Endothelial cell of umbilical vein (primary cell): ENCODE results near the gene NGF. TPM values are rescaled to one million over a fixed set of nuclear protein-coding genes. Genes with fewer than 3 reads are reported as not detected.

Source experiments
- BruUV-seq: library from RNA; stranded (reverse); fragments of 400-500 nt; replicated peaks from 2 replicates; lab custom pipeline; 2021; lab: Mats Ljungman, UMichigan
- CTCF ChIA-PET: fragments of 300-600, 350-600 bp; sonication (Branson Sonifier 250); formaldehyde crosslinking; loops from one replicate; lab custom pipeline; 2021; ENCODE audit warnings: antibody characterized with exemption, inconsistent platforms; lab: Charles Lee
- POLR2A ChIA-PET: fragments of 300-600, 350-600 bp; sonication (Branson Sonifier 250); formaldehyde crosslinking; loops from one replicate; lab custom pipeline; 2021; ENCODE audit warnings: antibody characterized with exemption, inconsistent platforms; lab: Charles Lee
- DNase-seq: peaks from one replicate; pipeline ENCODE4 v3.0.0-alpha.2; 2011; ENCODE audit warnings: low read depth, low spot score
- FAIRE-seq: peaks from 2 replicates; lab custom pipeline; 2011; peaks lifted over from hg19 to GRCh38; lab: Jason Lieb, UNC
- H2AFZ ChIP-seq: 2 replicates; pipeline ENCODE4 v1.6.0; 2012; ENCODE audit warnings: low read depth, low read length, control low read depth, inconsistent platforms
- H3K27ac ChIP-seq: 2 replicates; pipeline ENCODE4 v1.5.1; 2011; ENCODE audit warnings: low read depth, mild to moderate bottlenecking, control low read depth, low read length, moderate library complexity; ENCODE audit not compliant: insufficient read depth
- H3K27me3 ChIP-seq, 2 experiments: 2 replicates each; pipeline versions ENCODE4 v1.6.0 to v1.6.1; 2011; ENCODE audit warnings: low read length in 2 of 2, mixed read lengths in 1 of 2; ENCODE audit not compliant: control insufficient read depth in 2 of 2, insufficient read depth in 2 of 2
- H3K36me3 ChIP-seq, 2 experiments: 2 replicates in 1 of 2; 3 replicates in 1 of 2; pipeline ENCODE4 v1.5.1; 2011; ENCODE audit warnings: low read length in 2 of 2, mild to moderate bottlenecking in 1 of 2, moderate library complexity in 1 of 2; ENCODE audit not compliant: control insufficient read depth in 2 of 2, insufficient read depth in 2 of 2; ENCODE audit errors: extremely low read depth in 1 of 2
- H3K4me1 ChIP-seq: 3 replicates; pipeline ENCODE4 v1.5.1; 2011; ENCODE audit warnings: mild to moderate bottlenecking, low read length; ENCODE audit not compliant: control insufficient read depth, insufficient read depth; ENCODE audit errors: extremely low read depth
- H3K4me2 ChIP-seq: 2 replicates; pipeline ENCODE4 v1.6.1; 2011; ENCODE audit warnings: low read length, control low read depth, mixed read lengths; ENCODE audit not compliant: insufficient read depth
- H3K4me3 ChIP-seq, 3 experiments: fragments of 200-600 bp in 1 of 3; sonication (generic), shearing (Covaris generic) in 1 of 3; replicated peaks in 1 of 3; 2 replicates each; pipeline ENCODE4 v1.5.1; 2011 to 2016; ENCODE audit warnings: control low read depth in 3 of 3, low read length in 3 of 3, mild to moderate bottlenecking in 2 of 3, inconsistent platforms in 1 of 3, low read depth in 1 of 3, moderate library complexity in 1 of 3; ENCODE audit not compliant: insufficient read depth in 1 of 3
- H3K79me2 ChIP-seq: 2 replicates; pipeline ENCODE4 v1.6.0; 2012; ENCODE audit warnings: low read length, inconsistent platforms; ENCODE audit not compliant: control insufficient read depth, insufficient read depth
- H3K9ac ChIP-seq: replicated peaks from 2 replicates; pipeline ENCODE3; 2011; ENCODE audit warnings: low read length, control low read depth; ENCODE audit not compliant: insufficient read depth; ENCODE audit errors: extremely low read depth
- H3K9me1 ChIP-seq: replicated peaks from 3 replicates; pipeline ENCODE4 v1.6.0; 2011; ENCODE audit warnings: mild to moderate bottlenecking, low read length; ENCODE audit not compliant: control insufficient read depth, insufficient read depth; ENCODE audit errors: extremely low read depth
- H3K9me3 ChIP-seq: replicated peaks from 2 replicates; pipeline ENCODE4 v1.5.1; 2012; ENCODE audit warnings: low read length, inconsistent platforms; ENCODE audit not compliant: control insufficient read depth, insufficient read depth
- H4K20me1 ChIP-seq: replicated peaks from 2 replicates; pipeline ENCODE3; 2011; ENCODE audit warnings: mild to moderate bottlenecking, low read length; ENCODE audit not compliant: control insufficient read depth, insufficient read depth; ENCODE audit errors: extremely low read depth
- CTCF ChIP-seq, 2 donors: IDR thresholded peaks; 1 replicate in 1 of 2; 2 replicates in 1 of 2; pipeline ENCODE4 v1.5.1; 2011; ENCODE audit warnings: low read length in 2 of 2, mild to moderate bottlenecking in 2 of 2, moderate library complexity in 2 of 2, control low read depth in 1 of 2, inconsistent platforms in 1 of 2, low read depth in 1 of 2; ENCODE audit not compliant: insufficient read depth in 1 of 2; ENCODE audit errors: extremely low read depth in 1 of 2
- EZH2 ChIP-seq: IDR thresholded peaks from 2 replicates; pipeline ENCODE4 v1.6.1; 2012; ENCODE audit warnings: borderline replicate concordance, low read depth, mild to moderate bottlenecking, moderate library complexity, low read length, inconsistent platforms; ENCODE audit not compliant: severe bottlenecking
- FOS ChIP-seq: IDR thresholded peaks from 2 replicates; pipeline ENCODE4 v1.6.1; 2011; ENCODE audit warnings: mild to moderate bottlenecking, low read length, moderate library complexity, borderline replicate concordance; ENCODE audit not compliant: insufficient read depth
- GATA2 ChIP-seq: IDR thresholded peaks from 2 replicates; pipeline ENCODE4 v1.7.0; 2011; ENCODE audit warnings: low read depth, mild to moderate bottlenecking, moderate library complexity, mixed read lengths, low read length; ENCODE audit not compliant: insufficient read length, insufficient read depth
- JUN ChIP-seq: IDR thresholded peaks from 2 replicates; pipeline ENCODE4 v1.6.1; 2011; ENCODE audit warnings: borderline replicate concordance, low read depth; ENCODE audit not compliant: insufficient read length, insufficient read depth
- MYC ChIP-seq: IDR thresholded peaks from one replicate; pipeline ENCODE4 v1.6.1; 2011; ENCODE audit warnings: mild to moderate bottlenecking, low read depth, low read length
- POLR2A ChIP-seq: IDR thresholded peaks from 2 replicates; pipeline ENCODE4 v1.6.1; 2012; ENCODE audit warnings: low read depth, mild to moderate bottlenecking, control low read depth, low read length
- POLR2AphosphoS5 ChIP-seq: IDR thresholded peaks from 2 replicates; pipeline ENCODE4 v1.6.1; 2012; ENCODE audit warnings: low read depth, mild to moderate bottlenecking, control low read depth, low read length, moderate library complexity; ENCODE audit not compliant: insufficient read depth
- dilution Hi-C: fragments of 300-500 bp; cut with MboI; formaldehyde crosslinking; loops from one replicate; pipeline ENCODE4 v1.15.0; 2019; ENCODE audit warnings: low sequenced_read_pairs; ENCODE audit not compliant: extremely low pct_ligation_motif_present
- intact Hi-C: fragments of 100-400 bp; cut with micrococcal nuclease; formaldehyde crosslinking; loops from one replicate; pipeline ENCODE4 v1.10.0; 2022
- polyA plus RNA-seq, 4 experiments: library from polyadenylated mRNA; depleted of rRNA in 3 of 4; stranded (reverse) in 3 of 4; unstranded in 1 of 4; fragments of >200 nt; gene quantifications; 2 replicates each; pipeline versions ENCODE4 v1.2.1 to v1.2.3, GENCODE V29; 2011 to 2012; ENCODE audit warnings: missing spikeins in 1 of 4
- total RNA-seq: library from RNA; stranded (reverse); gene quantifications from 2 replicates; pipeline ENCODE4 v1.2.3, GENCODE V29; 2021
- TF ChIP-seq, protein P1 (sequence below): IDR thresholded peaks from 2 replicates; pipeline ENCODE4 v1.6.1; 2011; ENCODE audit not compliant: insufficient read depth, insufficient read length

Gene NGF
- total and polyA plus RNA-seq, 2 donors (not counting 3 experiments of a cell fraction or from before 2014, with no cell fraction given), result not detected

DNA sequence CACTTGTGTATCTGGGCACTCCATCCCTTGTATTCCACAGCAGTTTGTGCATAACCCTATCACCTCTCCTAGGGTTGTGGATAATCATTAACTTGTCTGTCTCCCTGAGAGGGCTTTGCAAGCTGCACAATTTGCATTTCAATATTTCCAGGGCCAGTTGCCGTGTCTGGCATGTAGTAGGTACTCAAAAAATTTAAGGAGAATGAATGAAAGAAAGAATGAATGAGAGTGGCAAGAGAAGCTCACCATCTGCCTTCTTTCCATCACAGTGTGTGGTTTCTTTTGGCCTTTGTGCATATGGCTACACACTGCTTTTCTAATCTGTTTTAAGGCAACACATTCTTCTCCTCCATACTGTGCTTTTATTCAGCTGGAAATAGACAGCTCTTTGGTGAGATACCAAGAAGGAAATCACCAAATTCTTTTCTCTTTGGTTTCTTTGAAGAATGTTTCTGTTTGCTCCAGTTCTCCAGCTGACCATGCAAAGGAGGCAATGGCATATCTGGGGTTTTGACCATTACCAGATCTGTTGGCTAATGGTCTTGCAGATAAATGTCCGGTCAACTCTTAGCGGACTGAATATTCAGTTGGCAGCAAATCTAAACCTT is 49.4 kb downstream of the NGF start:
- DNase-seq, result no peak
- H3K9me1 ChIP-seq, result no peaks in the 10 kb centered on the region
- H3K4me2 ChIP-seq, result no peak overlapping the region
- H3K27me3 ChIP-seq, result no peaks in the 10 kb centered on the region
- no peak overlapping the region for H3K4me3 ChIP-seq
- intact Hi-C loops (no loop called here), dilution Hi-C loops (no loop called here)
- H3K9ac ChIP-seq, result no peak overlapping the region
- H3K4me1 ChIP-seq, result no peaks in the 10 kb centered on the region
- CTCF ChIA-PET, result interaction anchor here (1.0 kb wide), 1 partner anchor 13 kb away, joined by 3 read pairs; no protein-coding TSS in a partner anchor
- H3K79me2 ChIP-seq, result no peaks in the 10 kb centered on the region
- no peaks in the 10 kb centered on the region for H4K20me1 ChIP-seq
- H3K9me3 ChIP-seq, result no peaks in the 10 kb centered on the region
- H2AFZ ChIP-seq, result no peak overlapping the region
- H3K27ac ChIP-seq, result no peak overlapping the region
- BruUV-seq, result no TSS peak
- no peak for TF ChIP-seq CTCF (IDR thresholded peaks at IDR 0.05; ENCODE audit: extremely low read depth in 1 of 2, insufficient read depth in 1 of 2, low read depth in 1 of 2, low read length in 2 of 2)
- TF ChIP-seq, protein P1, sequence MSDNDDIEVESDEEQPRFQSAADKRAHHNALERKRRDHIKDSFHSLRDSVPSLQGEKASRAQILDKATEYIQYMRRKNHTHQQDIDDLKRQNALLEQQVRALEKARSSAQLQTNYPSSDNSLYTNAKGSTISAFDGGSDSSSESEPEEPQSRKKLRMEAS, result no peak
- no peak for TF ChIP-seq EZH2
- no peak for TF ChIP-seq POLR2AphosphoS5
- no peak for TF ChIP-seq POLR2A
- TF ChIP-seq FOS, result no peak
- TF ChIP-seq MYC, result no peak
- TF ChIP-seq GATA2, result no peak
- no peak for TF ChIP-seq JUN
- FAIRE-seq, result no peak
- POLR2A ChIA-PET, result no interaction called here
- H3K36me3 ChIP-seq, result no peaks in the 10 kb centered on the region
